ENCODE data around the gene PDAP1. TPM values are rescaled to one million over a fixed set of nuclear protein-coding genes. Genes with fewer than 3 reads are reported as not detected.

The PDAP1 gene
- total and polyA plus RNA-seq, 2 of the 4 experiments (the other 2 are of a cell fraction) = 40.3 to 193 TPM

DNA sequence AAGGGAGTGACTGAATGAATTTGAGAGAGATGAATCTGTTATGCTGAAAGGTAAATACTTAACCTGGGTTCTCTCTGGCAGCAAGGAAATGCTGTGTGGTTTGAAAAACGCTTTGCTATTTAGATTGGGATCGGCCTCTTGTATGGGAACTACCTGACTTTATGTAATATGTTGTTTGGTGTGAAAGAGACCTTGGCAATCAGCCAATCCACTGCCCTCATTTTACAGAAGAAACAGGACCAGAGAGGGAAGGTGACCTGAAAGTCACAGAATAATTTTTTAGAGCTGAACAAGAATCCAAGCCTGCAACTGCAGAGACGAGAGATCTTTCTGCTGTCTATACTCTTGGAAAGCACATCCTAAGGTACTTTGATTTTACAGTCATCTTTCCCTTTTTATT lies 1.4 kb upstream of the PDAP1 start:
- ChIA-PET POLR2A (ENCODE audit: unreplicated experiment) (no interaction called here), CTCF (no interaction called here)
- Histone ChIP-seq H2BK5ac (ENCODE audit: low read depth, low read length, poor library complexity, severe bottlenecking) (no peak overlapping the region), H3K9me3 (ENCODE audit: control insufficient read depth, insufficient read depth, low read length) (no peaks in the 10 kb centered on the region), H3K36me3 (ENCODE audit: control insufficient read depth, insufficient read depth, low read length) (peaks cover 28% of the 10 kb centered on the region), H3K79me1 (ENCODE audit: low read depth in 1 of 2, low read length in 2 of 2) (peaks cover 21 to 50% of the 10 kb centered on the region in 2 experiments), H3K27me3 (ENCODE audit: control insufficient read depth, insufficient read depth, low read length) (no peaks in the 10 kb centered on the region), H3K4me2 (ENCODE audit: low read depth, low read length) (peak overlapping the region; percentile 96), H3K18ac (ENCODE audit: low read depth, low read length) (no peak overlapping the region), H3K4me3 (ENCODE audit: insufficient read depth, low read depth, low read length) (peak overlapping the region; percentile 57; the same call in 1 of the 2 replicates), H3K27ac (ENCODE audit: insufficient read depth, low read length) (no peak overlapping the region), H2AK9ac (replicated peaks; ENCODE audit: low read depth, low read length, poor library complexity) (no peak overlapping the region), H4K20me1 (ENCODE audit: insufficient read depth, low read length) (peaks cover 43% of the 10 kb centered on the region), H3K14ac (replicated peaks; ENCODE audit: low read depth, low read length) (no peak overlapping the region), H3K4ac (ENCODE audit: low read depth, low read length) (no peak overlapping the region), H3K9me1 (ENCODE audit: insufficient read depth, low read length) (peaks cover 6% of the 10 kb centered on the region; the same call in 1 of the 2 replicates), H3K4me1 (ENCODE audit: control insufficient read depth, insufficient read depth, low read length) (peaks cover 4% of the 10 kb centered on the region; the same call in 1 of the 2 replicates), H3K56ac (ENCODE audit: extremely low read depth, insufficient read depth, low read length) (no peak overlapping the region), H3K9ac (ENCODE audit: low read depth, low read length) (peak overlapping the region; percentile 98; the same call in 1 of the 2 replicates), H4K8ac (ENCODE audit: low read depth in 2 of 2, low read length in 2 of 2) (no peak overlapping the region), H3K23ac (ENCODE audit: low read depth, low read length) (0 out of 2 replicates have a peak overlapping the region, but pooled peaks have one; percentile 20), H4K5ac (ENCODE audit: low read depth, low read length) (no peak overlapping the region), H2BK120ac (ENCODE audit: low read depth, low read length) (no peak overlapping the region), H2AK5ac (ENCODE audit: low read depth, low read length) (no peak overlapping the region; the same call in 1 of the 2 replicates), H4K91ac (ENCODE audit: insufficient read depth, low read depth, low read length) (no peak overlapping the region), H2BK15ac (ENCODE audit: low read depth, low read length) (no peak overlapping the region), H2AFZ (replicated peaks; ENCODE audit: low read length, poor library complexity) (no peak overlapping the region), H2BK20ac (ENCODE audit: low read depth, low read length) (no peak overlapping the region)
- intact Hi-C loops (cut with micrococcal nuclease) = no loop called here
- WGBS, 2 experiments (ENCODE audit: extremely low coverage in 2 of 2, insufficient read length in 1 of 2) = no CpG with 5 or more reads among the region's 3 CpGs
- in situ Hi-C loops (cut with MboI; ENCODE audit: low sequenced_read_pairs) = no loop called here
- TF ChIP-seq CHD1 (IDR thresholded peaks at IDR 0.05; ENCODE audit: low read depth, low read length) (no peak), CEBPB (IDR thresholded peaks at IDR 0.05; ENCODE audit: low read depth, low read length) (no peak), MAFK (IDR thresholded peaks at IDR 0.05; ENCODE audit: low read depth, low read length) (no peak), MAZ (IDR thresholded peaks at IDR 0.05; ENCODE audit: borderline replicate concordance, low read depth, low read length) (no peak), FOS (IDR thresholded peaks at IDR 0.05; ENCODE audit: low read depth, low read length) (no peak), MXI1 (IDR thresholded peaks at IDR 0.05; ENCODE audit: borderline replicate concordance, low read depth, low read length) (no peak), SMC3 (IDR thresholded peaks at IDR 0.05; ENCODE audit: low read depth, low read length) (no peak), POLR2A (IDR thresholded peaks at IDR 0.05; ENCODE audit: low read depth, low read length) (no peak), BHLHE40 (IDR thresholded peaks at IDR 0.05; ENCODE audit: low read depth, low read length) (no peak), RFX5 (IDR thresholded peaks at IDR 0.05; ENCODE audit: low read depth, low read length) (no peak)
- TF ChIP-seq, protein P1, sequence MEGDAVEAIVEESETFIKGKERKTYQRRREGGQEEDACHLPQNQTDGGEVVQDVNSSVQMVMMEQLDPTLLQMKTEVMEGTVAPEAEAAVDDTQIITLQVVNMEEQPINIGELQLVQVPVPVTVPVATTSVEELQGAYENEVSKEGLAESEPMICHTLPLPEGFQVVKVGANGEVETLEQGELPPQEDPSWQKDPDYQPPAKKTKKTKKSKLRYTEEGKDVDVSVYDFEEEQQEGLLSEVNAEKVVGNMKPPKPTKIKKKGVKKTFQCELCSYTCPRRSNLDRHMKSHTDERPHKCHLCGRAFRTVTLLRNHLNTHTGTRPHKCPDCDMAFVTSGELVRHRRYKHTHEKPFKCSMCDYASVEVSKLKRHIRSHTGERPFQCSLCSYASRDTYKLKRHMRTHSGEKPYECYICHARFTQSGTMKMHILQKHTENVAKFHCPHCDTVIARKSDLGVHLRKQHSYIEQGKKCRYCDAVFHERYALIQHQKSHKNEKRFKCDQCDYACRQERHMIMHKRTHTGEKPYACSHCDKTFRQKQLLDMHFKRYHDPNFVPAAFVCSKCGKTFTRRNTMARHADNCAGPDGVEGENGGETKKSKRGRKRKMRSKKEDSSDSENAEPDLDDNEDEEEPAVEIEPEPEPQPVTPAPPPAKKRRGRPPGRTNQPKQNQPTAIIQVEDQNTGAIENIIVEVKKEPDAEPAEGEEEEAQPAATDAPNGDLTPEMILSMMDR (conservative IDR thresholded peaks at IDR 0.05; ENCODE audit: low read depth, low read length) = no peak
- TF ChIP-seq, protein P2, sequence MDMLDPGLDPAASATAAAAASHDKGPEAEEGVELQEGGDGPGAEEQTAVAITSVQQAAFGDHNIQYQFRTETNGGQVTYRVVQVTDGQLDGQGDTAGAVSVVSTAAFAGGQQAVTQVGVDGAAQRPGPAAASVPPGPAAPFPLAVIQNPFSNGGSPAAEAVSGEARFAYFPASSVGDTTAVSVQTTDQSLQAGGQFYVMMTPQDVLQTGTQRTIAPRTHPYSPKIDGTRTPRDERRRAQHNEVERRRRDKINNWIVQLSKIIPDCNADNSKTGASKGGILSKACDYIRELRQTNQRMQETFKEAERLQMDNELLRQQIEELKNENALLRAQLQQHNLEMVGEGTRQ (IDR thresholded peaks at IDR 0.05; ENCODE audit: low read depth, low read length) = no peak
- no peak for ATAC-seq (ENCODE audit: low read depth)
- BruUV-seq (replicated peaks) = no TSS peak
- dilution Hi-C loops (cut with HindIII; ENCODE audit: low sequenced_read_pairs, unreplicated experiment) = no loop called here
- no peak for DNase-seq

Measured in IMR-90 (cell line).